Activated CD8-positive, alpha-beta memory T cell treated with anti-CD3 and anti-CD28 coated beads for 1 hour (primary cell): Measurements from ENCODE around the gene PIK3R4.
A peak's percentile ranks its signal among the peaks of the same experiment; 100 is the strongest.

ENCODE experiments used
- DNase-seq, 2 donors: peaks; one replicate each; pipeline ENCODE4 v3.0.0-alpha.2; 2020; ENCODE audit warnings: low read depth in 1 of 2; ENCODE audit errors: extremely low read depth in 1 of 2

PIK3R4 gene

DNA sequence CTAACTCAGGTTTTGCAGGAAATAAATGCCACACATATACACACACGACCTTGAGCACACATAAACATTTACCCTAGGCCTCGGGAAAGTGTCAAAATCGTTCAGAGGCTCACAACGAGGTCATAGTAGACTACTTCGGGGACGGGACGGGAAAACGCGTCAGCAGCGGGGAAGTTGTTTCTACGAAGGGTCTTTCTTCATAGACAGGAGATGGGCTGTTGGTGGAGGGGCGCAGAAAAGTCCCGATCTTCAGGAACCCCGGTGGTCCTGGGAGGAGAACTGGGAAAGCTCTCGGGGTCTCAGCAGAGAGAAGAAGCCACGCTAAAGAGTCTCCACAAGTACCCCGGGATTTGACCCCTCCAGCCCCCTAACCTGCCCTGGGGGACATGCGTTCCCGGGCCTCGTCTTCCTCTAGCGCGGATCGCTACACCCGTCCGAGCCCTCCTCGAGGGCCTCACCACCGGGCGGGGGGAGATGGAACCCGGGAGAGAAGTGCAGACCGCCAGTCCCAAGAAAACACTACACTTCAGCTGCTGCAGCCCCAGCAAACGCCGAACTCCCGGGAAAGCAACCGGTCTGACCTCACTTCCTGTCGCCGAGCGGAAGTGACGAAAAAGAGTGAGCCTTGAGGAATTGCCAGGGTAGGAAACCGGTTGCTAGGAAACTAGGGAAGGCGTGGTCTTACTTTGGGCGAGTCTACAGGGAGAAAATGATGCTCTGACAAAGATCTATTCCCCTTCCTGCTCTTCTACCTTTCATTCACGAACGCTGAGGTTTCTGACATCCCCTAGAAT is at the start of gene PIK3R4:
PIK3R4 (minus strand) TSS at position 584 of the 794 bp plus-strand sequence. CDS start 1,611 bp downstream, outside the sequence.
- DNase-seq, result peak; percentile 85 to 93

DNA sequence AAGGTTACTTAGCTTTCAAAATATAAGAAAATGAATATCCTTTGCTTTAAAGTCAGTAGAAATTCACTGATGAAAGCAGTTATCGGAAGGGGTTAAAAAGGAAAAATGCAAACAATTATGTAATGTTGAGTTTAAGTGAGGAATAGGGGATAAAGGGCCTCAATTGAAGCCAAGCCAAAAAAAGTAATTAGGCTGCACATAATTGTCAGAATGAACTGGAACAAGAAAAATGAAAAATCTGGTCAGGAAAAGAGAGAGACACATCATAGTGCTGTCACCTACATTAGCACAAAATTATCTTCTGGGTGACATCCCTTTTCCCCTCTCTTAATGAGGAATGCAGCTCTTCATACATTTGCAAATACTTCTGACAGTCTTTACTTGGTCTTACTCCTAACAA is 48.8 kb upstream of the PIK3R4 start:
- no peak for DNase-seq

- DNase-seq, result no peak
Observed at GRCh38 chr3:130792246-130792645, 45.6 kb upstream of the PIK3R4 start.

- DNase-seq, result no peak
Observed at GRCh38 chr3:130789782-130790322, 43.2 kb upstream of the PIK3R4 start.

GRCh38 chr3:130787422-130788068 is 40.9 kb upstream of the PIK3R4 start:
- no peak for DNase-seq

DNA sequence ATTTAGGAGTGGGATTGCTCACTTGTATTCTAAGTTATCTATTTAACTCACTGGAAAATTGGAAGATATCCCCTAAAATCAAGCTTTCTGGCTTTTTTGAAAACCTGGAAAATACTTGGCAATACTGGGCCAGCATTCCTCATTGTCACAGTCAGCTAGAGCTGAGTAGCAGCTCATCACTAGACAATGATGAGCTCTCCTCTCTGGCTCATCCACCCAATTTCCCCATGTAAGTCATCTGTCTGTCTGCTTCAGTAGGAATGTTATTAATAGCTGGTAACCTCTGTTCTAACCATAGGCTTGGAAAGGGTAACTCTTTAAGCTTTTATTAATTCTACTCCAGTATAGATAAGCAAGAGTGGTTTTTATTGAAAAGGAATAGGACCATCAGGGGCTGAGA is 39.7 kb upstream of the PIK3R4 start:
- DNase-seq, result no peak

DNA sequence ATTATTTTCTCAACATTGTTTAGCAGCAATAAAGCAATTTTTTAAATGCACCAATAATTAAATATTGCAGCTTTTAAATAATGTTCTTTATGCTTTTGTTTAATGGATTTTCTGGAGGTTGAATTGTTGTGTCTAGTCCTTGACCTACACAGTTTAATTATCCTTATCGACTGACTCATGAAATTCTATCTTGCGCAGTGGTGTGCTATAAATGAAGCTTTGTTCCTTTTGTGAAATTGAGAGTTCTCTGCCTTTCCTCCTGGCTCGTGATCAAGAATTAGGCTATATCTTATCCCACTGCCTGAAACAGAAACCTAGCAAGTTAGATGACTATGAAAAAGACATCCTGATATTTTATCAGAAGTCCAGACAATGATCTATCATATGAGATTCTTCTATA is 37.0 kb upstream of the PIK3R4 start:
- no peak for DNase-seq

DNA sequence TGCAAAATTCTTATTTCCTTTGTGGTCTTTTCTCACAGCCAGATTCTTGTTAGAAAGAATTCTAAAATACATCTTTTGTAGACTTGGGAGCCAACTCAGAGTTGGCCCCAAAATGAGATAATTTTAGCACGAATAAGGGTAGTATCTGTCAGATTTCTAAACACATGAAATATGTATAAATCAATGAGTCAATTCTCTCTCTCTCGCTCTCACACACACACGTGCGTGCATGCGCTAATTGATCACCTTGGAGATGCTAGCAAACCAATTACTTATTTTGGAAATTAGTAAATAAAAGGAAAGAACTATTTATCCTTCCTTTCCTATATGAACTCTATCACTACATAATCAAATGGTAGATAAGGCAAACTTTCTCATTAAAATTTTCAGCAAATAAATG is 32.9 kb upstream of the PIK3R4 start:
- DNase-seq, result no peak

GRCh38 chr3:130779031-130779430 is 32.4 kb upstream of the PIK3R4 start:
- DNase-seq, result no peak

DNA sequence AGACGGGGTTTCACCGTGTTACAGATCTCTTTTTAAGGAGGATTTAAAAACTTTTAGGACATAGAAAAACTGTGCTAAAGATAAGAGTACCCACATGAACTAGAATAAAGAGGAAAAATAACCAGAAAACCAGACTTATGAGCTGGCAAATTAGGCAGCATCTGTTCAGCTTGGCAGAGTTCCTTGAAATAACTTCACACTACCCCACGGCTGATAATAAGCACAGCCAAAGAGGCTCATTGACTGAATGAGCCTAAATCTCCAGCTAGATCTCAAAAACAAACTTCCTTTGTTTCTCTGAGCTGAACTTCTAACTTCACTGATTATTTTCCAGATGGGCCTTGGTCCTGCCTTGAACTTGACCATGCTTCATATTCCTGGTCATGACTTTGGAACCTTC is 26.7 kb upstream of the PIK3R4 start:
- no peak for DNase-seq

DNA sequence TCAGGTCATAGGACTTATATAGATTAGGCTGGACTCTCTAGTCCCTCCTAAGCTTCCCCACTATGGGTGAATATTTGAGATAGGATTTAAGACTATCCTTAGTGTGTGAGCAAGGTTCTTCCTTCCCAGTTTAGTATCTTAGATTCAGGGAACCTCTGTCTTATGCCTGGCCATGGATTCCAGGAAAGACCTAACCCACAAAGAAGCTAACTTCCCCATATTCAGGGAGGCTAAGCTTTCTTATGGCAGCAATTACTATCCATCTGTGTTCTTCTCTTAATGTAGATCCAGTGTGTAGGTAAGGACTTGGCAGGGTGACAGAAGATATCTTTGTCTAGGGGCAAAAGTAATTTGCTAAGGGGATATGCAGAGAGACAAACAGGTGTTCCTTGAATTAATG is 25.5 kb upstream of the PIK3R4 start:
- no peak for DNase-seq

DNA sequence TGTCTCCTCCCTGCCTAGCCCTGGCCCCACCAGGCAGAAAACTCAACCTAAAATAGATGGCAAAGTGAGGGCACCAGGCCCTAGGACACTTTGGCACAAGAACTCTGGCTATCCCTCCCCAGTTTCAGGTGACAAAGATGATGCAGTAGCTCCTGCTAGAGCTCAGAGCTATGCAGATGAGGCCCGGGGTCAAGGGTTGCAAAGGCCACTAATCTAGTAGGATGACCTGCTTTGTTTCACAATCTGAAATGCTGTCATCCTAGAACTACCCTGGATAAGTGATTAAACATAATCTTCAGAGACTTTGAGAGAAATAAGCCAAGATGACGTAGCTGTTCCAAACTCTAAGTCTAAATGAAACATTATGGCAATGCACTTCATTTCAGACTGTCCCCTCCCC is 24.0 kb upstream of the PIK3R4 start:
- DNase-seq, result no peak

DNA sequence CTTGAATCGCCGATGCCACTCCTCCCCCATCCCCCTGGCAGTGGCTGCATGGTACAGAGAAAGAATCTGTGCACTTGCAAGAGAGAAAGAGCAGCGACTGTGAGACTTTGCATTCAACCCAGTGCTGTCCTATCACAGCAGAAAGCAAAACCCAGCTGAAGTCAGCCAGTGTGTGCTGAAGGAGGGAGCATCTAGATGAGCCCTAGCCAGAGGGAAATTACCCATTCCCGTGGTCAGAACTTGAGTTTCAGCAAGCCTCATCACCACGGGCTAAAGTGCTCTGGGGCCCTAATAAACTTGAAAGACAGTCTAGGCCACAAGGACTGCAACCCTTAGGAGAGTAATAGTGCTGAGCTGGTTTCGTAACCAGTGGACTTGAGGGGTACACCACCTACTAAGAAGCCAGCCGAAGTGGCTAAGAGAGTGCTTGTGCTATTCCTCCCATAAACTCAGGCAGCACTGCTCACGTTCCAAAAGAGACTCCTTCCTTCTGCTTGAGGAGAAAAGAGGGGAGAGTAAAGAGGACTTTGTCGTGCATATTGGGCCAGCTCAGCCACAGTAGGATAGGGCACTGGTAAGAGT is 15.2 kb upstream of the PIK3R4 start:
- DNase-seq, result no peak

DNA sequence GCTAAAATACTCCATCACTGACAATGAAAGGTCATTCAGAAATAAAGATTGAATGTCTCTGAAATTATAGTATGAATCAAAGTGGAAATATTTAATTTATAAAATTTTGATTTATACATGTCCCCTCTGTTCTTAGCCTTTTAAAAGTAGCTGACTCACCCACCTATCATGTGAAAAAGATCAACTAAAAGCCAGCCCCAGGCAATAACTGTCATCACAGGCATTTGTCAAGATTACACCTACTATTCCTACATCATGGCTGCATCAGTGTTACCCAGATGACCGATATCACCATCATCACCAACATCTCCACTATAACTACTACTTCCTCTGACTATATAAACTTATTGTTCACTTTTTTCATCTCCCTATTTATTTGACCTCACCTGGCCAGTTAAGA is 14.3 kb upstream of the PIK3R4 start:
- DNase-seq, result no peak

GRCh38 chr3:130759692-130760338 is 13.2 kb upstream of the PIK3R4 start:
- DNase-seq, result peak in 1 of 2 donors; percentile 29

DNA sequence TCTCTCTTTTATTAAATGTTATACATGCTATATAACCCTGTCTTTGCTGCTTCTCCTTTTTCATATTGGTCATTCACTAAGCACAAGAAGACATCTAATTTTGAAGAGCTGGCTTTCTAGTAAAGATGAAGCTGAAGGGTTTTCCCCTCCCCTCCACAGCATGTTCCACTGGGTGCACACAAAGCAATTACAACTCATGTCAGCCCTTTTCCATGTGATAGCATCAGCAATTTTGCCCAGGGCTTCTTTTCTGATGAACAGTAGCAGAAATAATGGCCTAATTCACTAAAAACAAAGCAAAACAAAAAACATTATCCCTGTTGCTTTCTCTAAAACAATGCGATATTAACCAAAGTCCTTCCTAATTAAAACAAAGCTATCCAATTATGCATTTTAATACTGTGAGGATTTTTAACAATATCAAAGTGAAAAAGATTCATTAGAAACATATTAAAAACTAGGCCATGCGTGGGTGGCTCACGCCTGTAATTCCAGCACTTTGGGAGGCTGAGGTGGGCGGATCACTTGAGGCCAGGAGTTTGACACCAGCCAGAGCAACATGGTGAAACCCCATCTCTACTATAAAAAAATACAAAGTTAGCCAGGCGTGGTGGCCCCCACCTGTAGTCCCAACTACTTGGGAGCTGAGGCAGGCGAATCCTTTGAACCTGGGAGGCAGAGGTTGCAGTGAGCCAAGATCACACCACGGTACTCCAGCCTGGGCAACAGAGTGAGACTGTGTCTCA is 12.2 kb upstream of the PIK3R4 start:
- no peak for DNase-seq

DNA sequence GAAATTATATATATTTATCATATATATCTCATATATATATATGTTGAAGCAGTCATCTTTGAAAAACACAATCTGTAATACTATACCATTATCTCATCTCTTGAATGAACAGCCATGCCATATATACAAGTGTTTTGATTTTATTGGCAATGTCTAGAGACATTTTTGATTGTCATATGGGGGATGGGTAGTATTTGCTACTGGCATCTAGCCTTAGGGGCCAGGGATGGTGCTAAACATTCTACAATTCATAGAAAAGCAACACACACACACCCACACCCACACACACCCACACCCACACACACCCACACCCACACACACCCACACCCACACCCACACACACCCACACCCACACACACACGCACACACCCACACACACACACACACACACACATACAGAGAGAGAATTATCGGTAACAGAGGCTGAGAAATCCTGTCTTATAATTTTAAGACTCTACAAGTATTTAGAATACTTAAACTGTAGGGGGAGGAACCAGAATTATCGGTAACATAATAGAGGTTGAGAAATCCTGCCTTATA is 11.1 kb upstream of the PIK3R4 start:
- DNase-seq, result no peak

DNA sequence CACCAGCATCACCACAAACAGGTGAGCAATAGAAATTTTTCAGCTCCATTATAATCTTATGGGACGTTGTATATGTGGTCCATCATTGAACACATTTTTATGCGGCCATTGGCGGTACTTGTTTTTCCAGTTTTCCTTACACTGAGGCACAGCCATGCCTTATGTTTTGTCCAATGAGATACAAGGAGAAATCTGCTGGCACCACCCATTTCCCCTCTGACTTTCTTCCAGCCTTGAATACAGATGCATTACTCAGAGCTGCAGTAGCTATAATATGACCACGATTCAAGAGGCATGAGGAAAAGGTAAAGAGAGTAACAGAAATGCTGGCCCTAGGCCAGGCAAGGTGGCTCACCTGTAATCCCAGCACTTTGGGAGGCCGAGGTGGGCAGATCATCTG is 9.0 kb upstream of the PIK3R4 start:
- no peak for DNase-seq

- DNase-seq, result no peak
Observed at GRCh38 chr3:130748981-130749380, 2.4 kb upstream of the PIK3R4 start.

GRCh38 chr3:130748467-130748861 is 1.8 kb upstream of the PIK3R4 start:
- DNase-seq, result no peak
